Endothelial cell of umbilical vein (primary cell): Measurements from ENCODE around the gene PCBP1. TPM values are rescaled to one million over a fixed set of nuclear protein-coding genes. Genes with fewer than 3 reads are reported as not detected.

Source experiments
- BruUV-seq: library from RNA; stranded (reverse); fragments of 400-500 nt; replicated peaks from 2 replicates; lab custom pipeline; 2021; lab: Mats Ljungman, UMichigan
- CTCF ChIA-PET: fragments of 300-600, 350-600 bp; sonication (Branson Sonifier 250); formaldehyde crosslinking; loops from one replicate; lab custom pipeline; 2021; ENCODE audit warnings: antibody characterized with exemption, inconsistent platforms; lab: Charles Lee
- POLR2A ChIA-PET: fragments of 300-600, 350-600 bp; sonication (Branson Sonifier 250); formaldehyde crosslinking; loops from one replicate; lab custom pipeline; 2021; ENCODE audit warnings: antibody characterized with exemption, inconsistent platforms; lab: Charles Lee
- DNase-seq: peaks from one replicate; pipeline ENCODE4 v3.0.0-alpha.2; 2011; ENCODE audit warnings: low read depth, low spot score
- FAIRE-seq: peaks from 2 replicates; lab custom pipeline; 2011; peaks lifted over from hg19 to GRCh38; lab: Jason Lieb, UNC
- H2AFZ ChIP-seq: 2 replicates; pipeline ENCODE4 v1.6.0; 2012; ENCODE audit warnings: low read depth, low read length, control low read depth, inconsistent platforms
- H3K27ac ChIP-seq: 2 replicates; pipeline ENCODE4 v1.5.1; 2011; ENCODE audit warnings: low read depth, mild to moderate bottlenecking, control low read depth, low read length, moderate library complexity; ENCODE audit not compliant: insufficient read depth
- H3K27me3 ChIP-seq, 2 experiments: 2 replicates each; pipeline versions ENCODE4 v1.6.0 to v1.6.1; 2011; ENCODE audit warnings: low read length in 2 of 2, mixed read lengths in 1 of 2; ENCODE audit not compliant: control insufficient read depth in 2 of 2, insufficient read depth in 2 of 2
- H3K36me3 ChIP-seq, 2 experiments: 2 replicates in 1 of 2; 3 replicates in 1 of 2; pipeline ENCODE4 v1.5.1; 2011; ENCODE audit warnings: low read length in 2 of 2, mild to moderate bottlenecking in 1 of 2, moderate library complexity in 1 of 2; ENCODE audit not compliant: control insufficient read depth in 2 of 2, insufficient read depth in 2 of 2; ENCODE audit errors: extremely low read depth in 1 of 2
- H3K4me1 ChIP-seq: 3 replicates; pipeline ENCODE4 v1.5.1; 2011; ENCODE audit warnings: mild to moderate bottlenecking, low read length; ENCODE audit not compliant: control insufficient read depth, insufficient read depth; ENCODE audit errors: extremely low read depth
- H3K4me2 ChIP-seq: 2 replicates; pipeline ENCODE4 v1.6.1; 2011; ENCODE audit warnings: low read length, control low read depth, mixed read lengths; ENCODE audit not compliant: insufficient read depth
- H3K4me3 ChIP-seq, 3 experiments: fragments of 200-600 bp in 1 of 3; sonication (generic), shearing (Covaris generic) in 1 of 3; replicated peaks in 1 of 3; 2 replicates each; pipeline ENCODE4 v1.5.1; 2011 to 2016; ENCODE audit warnings: control low read depth in 3 of 3, low read length in 3 of 3, mild to moderate bottlenecking in 2 of 3, inconsistent platforms in 1 of 3, low read depth in 1 of 3, moderate library complexity in 1 of 3; ENCODE audit not compliant: insufficient read depth in 1 of 3
- H3K79me2 ChIP-seq: 2 replicates; pipeline ENCODE4 v1.6.0; 2012; ENCODE audit warnings: low read length, inconsistent platforms; ENCODE audit not compliant: control insufficient read depth, insufficient read depth
- H3K9ac ChIP-seq: replicated peaks from 2 replicates; pipeline ENCODE3; 2011; ENCODE audit warnings: low read length, control low read depth; ENCODE audit not compliant: insufficient read depth; ENCODE audit errors: extremely low read depth
- H3K9me1 ChIP-seq: replicated peaks from 3 replicates; pipeline ENCODE4 v1.6.0; 2011; ENCODE audit warnings: mild to moderate bottlenecking, low read length; ENCODE audit not compliant: control insufficient read depth, insufficient read depth; ENCODE audit errors: extremely low read depth
- H3K9me3 ChIP-seq: replicated peaks from 2 replicates; pipeline ENCODE4 v1.5.1; 2012; ENCODE audit warnings: low read length, inconsistent platforms; ENCODE audit not compliant: control insufficient read depth, insufficient read depth
- H4K20me1 ChIP-seq: replicated peaks from 2 replicates; pipeline ENCODE3; 2011; ENCODE audit warnings: mild to moderate bottlenecking, low read length; ENCODE audit not compliant: control insufficient read depth, insufficient read depth; ENCODE audit errors: extremely low read depth
- CTCF ChIP-seq, 2 donors: IDR thresholded peaks; 1 replicate in 1 of 2; 2 replicates in 1 of 2; pipeline ENCODE4 v1.5.1; 2011; ENCODE audit warnings: low read length in 2 of 2, mild to moderate bottlenecking in 2 of 2, moderate library complexity in 2 of 2, control low read depth in 1 of 2, inconsistent platforms in 1 of 2, low read depth in 1 of 2; ENCODE audit not compliant: insufficient read depth in 1 of 2; ENCODE audit errors: extremely low read depth in 1 of 2
- EZH2 ChIP-seq: IDR thresholded peaks from 2 replicates; pipeline ENCODE4 v1.6.1; 2012; ENCODE audit warnings: borderline replicate concordance, low read depth, mild to moderate bottlenecking, moderate library complexity, low read length, inconsistent platforms; ENCODE audit not compliant: severe bottlenecking
- FOS ChIP-seq: IDR thresholded peaks from 2 replicates; pipeline ENCODE4 v1.6.1; 2011; ENCODE audit warnings: mild to moderate bottlenecking, low read length, moderate library complexity, borderline replicate concordance; ENCODE audit not compliant: insufficient read depth
- GATA2 ChIP-seq: IDR thresholded peaks from 2 replicates; pipeline ENCODE4 v1.7.0; 2011; ENCODE audit warnings: low read depth, mild to moderate bottlenecking, moderate library complexity, mixed read lengths, low read length; ENCODE audit not compliant: insufficient read length, insufficient read depth
- JUN ChIP-seq: IDR thresholded peaks from 2 replicates; pipeline ENCODE4 v1.6.1; 2011; ENCODE audit warnings: borderline replicate concordance, low read depth; ENCODE audit not compliant: insufficient read length, insufficient read depth
- MAX ChIP-seq: IDR thresholded peaks from 2 replicates; pipeline ENCODE4 v1.6.1; 2011; ENCODE audit not compliant: insufficient read depth, insufficient read length
- MYC ChIP-seq: IDR thresholded peaks from one replicate; pipeline ENCODE4 v1.6.1; 2011; ENCODE audit warnings: mild to moderate bottlenecking, low read depth, low read length
- POLR2A ChIP-seq: IDR thresholded peaks from 2 replicates; pipeline ENCODE4 v1.6.1; 2012; ENCODE audit warnings: low read depth, mild to moderate bottlenecking, control low read depth, low read length
- POLR2AphosphoS5 ChIP-seq: IDR thresholded peaks from 2 replicates; pipeline ENCODE4 v1.6.1; 2012; ENCODE audit warnings: low read depth, mild to moderate bottlenecking, control low read depth, low read length, moderate library complexity; ENCODE audit not compliant: insufficient read depth
- dilution Hi-C: fragments of 300-500 bp; cut with MboI; formaldehyde crosslinking; loops from one replicate; pipeline ENCODE4 v1.15.0; 2019; ENCODE audit warnings: low sequenced_read_pairs; ENCODE audit not compliant: extremely low pct_ligation_motif_present
- intact Hi-C: fragments of 100-400 bp; cut with micrococcal nuclease; formaldehyde crosslinking; loops from one replicate; pipeline ENCODE4 v1.10.0; 2022
- polyA plus RNA-seq, 4 experiments: library from polyadenylated mRNA; depleted of rRNA in 3 of 4; stranded (reverse) in 3 of 4; unstranded in 1 of 4; fragments of >200 nt; gene quantifications; 2 replicates each; pipeline versions ENCODE4 v1.2.1 to v1.2.3, GENCODE V29; 2011 to 2012; ENCODE audit warnings: missing spikeins in 1 of 4
- total RNA-seq: library from RNA; stranded (reverse); gene quantifications from 2 replicates; pipeline ENCODE4 v1.2.3, GENCODE V29; 2021

PCBP1 gene
- total and polyA plus RNA-seq, 2 donors (not counting 3 experiments of a cell fraction or from before 2014, with no cell fraction given): 196 to 360 TPM

- POLR2A ChIA-PET: no interaction called here
- no peak for TF ChIP-seq GATA2
- no peak for TF ChIP-seq CTCF (IDR thresholded peaks at IDR 0.05; ENCODE audit: extremely low read depth in 1 of 2, insufficient read depth in 1 of 2, low read depth in 1 of 2, low read length in 2 of 2)
- no peak for TF ChIP-seq MYC
- no peak for TF ChIP-seq EZH2
- no peak for TF ChIP-seq FOS
- TF ChIP-seq POLR2A: no peak
- no peak for TF ChIP-seq POLR2AphosphoS5
- no peak for TF ChIP-seq JUN
- TF ChIP-seq MAX: no peak
- H3K79me2 ChIP-seq: no peaks in the 10 kb centered on the region
- H3K4me2 ChIP-seq: no peak overlapping the region
- CTCF ChIA-PET: interaction anchor here (1.3 kb wide), 1 partner anchor 24 kb away, joined by 3 read pairs; no protein-coding TSS in a partner anchor
- dilution Hi-C loops (no loop called here), intact Hi-C loops (no loop called here)
- H3K9me1 ChIP-seq: no peaks in the 10 kb centered on the region
- no peaks in the 10 kb centered on the region for H4K20me1 ChIP-seq
- no peaks in the 10 kb centered on the region for H3K27me3 ChIP-seq
- H3K4me1 ChIP-seq: peaks cover 4% of the 10 kb centered on the region
- peaks cover 0 to 6% of the 10 kb centered on the region in 2 experiments for H3K36me3 ChIP-seq
- H3K27ac ChIP-seq: no peak overlapping the region
- no peak overlapping the region for H3K9ac ChIP-seq
- FAIRE-seq (no peak), DNase-seq (no peak)
- H3K4me3 ChIP-seq: no peak overlapping the region
- no TSS peak for BruUV-seq
- no peak overlapping the region for H2AFZ ChIP-seq
- no peaks in the 10 kb centered on the region for H3K9me3 ChIP-seq
These were observed 42.8 kb upstream of the PCBP1 start for GRCh38 chr2:70044290-70045040.
